Dedifferentiated amniotic fluid mesenchymal stem cell (primary cell): ENCODE data around the gene C14orf93.
A peak's percentile ranks its signal among the peaks of the same experiment; 100 is the strongest.
"Not testable (repeated sequence)": the region's sequence is repeated elsewhere in the genome, so short reads cannot be mapped to it uniquely, and the experiment has no call there.

Source experiments
- DNase-seq: peaks from one replicate; pipeline ENCODE4 v3.0.0-alpha.2; 2016; ENCODE audit errors: extremely low spot score

Gene C14orf93

DNA sequence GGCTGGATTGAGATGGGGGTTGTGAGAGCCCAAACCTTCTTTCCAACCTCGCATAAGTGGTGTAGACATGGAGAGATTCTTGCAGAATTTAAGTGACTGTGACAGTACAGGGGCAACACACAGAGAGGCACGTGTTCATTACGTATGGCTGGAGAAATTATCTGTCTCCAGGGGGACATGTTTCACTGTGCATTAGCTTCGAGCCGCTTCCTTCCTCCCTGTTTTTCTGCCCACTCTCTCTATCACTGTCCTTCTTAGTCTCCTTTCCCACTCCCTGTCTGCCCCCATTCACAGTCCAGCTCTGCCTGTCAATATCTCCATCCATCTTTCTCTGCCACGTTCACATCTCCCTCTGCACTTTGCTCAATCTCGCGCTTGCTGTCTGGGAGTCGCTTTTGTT, 11.5 kb upstream of the C14orf93 start:
- no peak for DNase-seq

- DNase-seq: no peak
These were observed 10.5 kb upstream of the C14orf93 start for GRCh38 chr14:23020143-23021128.

DNA sequence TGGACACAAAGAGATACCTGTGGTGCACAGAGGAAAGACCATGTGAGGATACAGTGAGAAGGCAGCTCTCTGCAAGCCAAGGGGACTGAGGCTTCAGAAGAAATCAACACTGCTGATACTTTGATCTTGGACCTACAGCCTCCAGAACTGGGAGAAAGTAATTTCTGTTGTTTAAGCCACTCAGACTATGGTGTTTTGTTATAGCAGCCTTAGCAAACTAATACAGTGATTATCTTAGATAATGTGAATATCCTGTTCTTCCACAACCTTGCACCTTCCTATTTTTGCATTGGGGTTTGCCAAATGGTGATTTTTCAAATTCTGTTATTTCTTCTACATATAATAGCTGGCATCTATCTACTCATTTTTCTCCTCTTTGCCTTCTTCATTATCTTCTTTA, 8.2 kb upstream of the C14orf93 start:
- DNase-seq: no peak

GRCh38 chr14:23017091-23017490, 7.1 kb upstream of the C14orf93 start:
- DNase-seq: no peak

- no peak for DNase-seq
These were observed 5.7 kb upstream of the C14orf93 start for GRCh38 chr14:23015618-23016017.

DNA sequence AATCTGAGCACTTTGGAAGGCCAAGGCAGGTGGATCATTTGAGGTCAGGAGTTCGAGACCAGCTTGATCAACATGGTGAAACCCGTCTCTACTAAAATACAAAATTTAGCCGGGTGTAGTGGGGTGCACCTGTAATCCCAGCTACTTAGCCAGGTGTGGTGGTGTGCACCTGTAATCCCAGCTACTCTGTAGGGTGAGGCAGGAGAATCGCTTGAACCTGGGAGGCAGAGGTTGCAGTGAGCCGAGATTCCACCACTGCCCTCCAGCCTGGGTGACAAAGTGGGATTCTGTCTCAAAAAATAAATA, 3.8 kb upstream of the C14orf93 start:
- DNase-seq: not testable (repeated sequence)

GRCh38 chr14:23013054-23013748, 3.3 kb upstream of the C14orf93 start:
- no peak for DNase-seq

- no peak for DNase-seq
These were observed 432 bp downstream of the C14orf93 start for GRCh38 chr14:23009483-23009938.

- DNase-seq: no peak
These were observed 1.1 kb downstream of the C14orf93 start for GRCh38 chr14:23008831-23009230.

DNA sequence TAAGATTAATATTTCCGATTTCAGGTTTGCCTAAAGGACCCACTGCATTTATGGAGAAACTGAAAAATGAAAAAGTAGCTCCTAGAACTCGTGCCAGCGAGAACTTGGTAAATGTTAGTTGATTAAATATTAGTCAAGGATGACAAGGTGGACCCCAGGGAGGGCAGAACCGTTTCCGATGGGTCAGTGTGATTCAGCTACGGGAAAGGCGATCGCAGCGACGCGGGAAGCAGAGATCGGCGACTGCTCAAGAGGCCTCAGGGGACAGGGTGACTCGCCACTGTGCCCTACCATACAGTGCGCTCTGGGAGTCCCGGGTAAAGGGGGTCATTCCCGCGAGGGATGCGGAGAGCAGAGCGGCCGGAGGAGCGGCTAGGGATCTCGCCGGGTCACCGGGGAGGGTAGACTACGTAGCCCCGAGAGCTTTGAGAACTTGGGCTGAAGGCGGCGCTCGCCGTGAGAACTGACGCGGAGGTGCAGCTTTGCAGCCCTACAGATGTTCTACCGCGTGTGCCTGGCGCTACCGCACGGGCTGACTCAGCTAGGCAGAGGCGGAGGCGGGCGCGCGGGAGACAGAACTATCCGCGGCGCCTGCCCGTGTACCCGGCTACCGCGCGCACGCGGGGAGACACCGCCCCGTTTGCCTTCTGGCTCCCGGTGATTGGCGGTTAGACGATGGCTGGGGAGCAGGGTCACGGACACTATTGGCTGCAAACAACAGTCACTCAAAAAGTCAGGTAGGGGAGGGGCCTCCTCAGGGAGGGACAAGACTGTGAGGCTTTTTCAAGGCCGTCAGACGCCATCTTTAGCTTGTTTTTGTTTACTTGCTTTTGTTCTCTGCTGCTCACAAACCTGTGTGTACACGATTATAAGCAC, 3.2 kb downstream of the C14orf93 start:
- peak; percentile 98 for DNase-seq

DNA sequence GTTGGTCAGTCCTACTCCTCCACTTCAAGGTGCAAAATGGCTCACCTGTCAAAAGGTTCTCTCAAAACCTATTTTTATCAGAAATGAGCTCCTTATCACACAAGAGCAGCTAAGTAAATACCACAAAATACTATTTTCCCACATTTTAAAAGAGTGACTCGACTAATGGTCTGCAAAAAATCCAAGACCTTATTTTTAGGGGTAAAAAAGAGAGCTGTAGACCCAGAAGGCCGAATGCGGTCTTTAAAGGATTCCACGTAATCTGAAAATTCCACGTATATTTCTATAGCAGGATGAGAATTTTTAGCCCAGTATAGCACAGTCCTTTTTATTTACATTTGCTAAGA, 3.8 kb downstream of the C14orf93 start:
- no peak for DNase-seq

- no peak for DNase-seq
These were observed 4.3 kb downstream of the C14orf93 start for GRCh38 chr14:23005451-23006187.

DNA sequence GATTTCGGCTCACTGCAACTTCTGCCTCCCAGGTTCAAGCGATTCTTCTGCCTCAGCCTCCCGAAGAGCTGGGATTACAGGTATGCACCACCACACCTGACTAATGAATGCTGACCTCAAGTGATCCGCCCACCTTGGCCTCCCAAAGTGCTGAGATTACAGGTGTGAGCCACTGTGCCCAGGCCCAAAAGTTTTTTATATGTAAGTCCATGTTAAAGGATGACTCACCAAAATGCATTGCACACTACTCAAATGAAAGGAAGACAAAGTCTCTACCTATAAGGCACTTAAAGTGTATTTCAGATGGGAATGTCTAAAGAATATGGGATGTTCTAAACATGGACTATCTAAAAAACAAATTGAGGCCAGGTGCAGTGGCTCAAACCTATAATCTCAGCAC, 5.7 kb downstream of the C14orf93 start:
- DNase-seq: not testable (repeated sequence)

DNA sequence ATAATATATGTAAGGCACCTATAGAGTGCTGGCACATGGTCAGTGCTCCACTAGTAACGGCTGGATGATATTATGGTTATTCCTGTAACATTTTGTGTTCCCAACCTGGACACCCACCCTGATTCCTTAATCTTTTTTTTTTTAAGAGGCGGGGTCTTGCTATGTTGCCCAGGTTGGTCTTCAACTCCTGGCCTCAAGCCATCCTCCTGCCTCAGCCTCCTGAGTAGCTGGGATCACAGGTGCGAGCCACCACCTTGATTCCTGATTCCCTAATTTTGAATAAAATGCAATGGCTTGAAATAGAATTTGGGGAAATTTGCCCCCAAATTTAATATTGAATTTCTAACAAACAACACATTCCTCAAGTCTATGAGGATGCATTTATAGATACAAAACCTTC, 7.4 kb downstream of the C14orf93 start:
- DNase-seq: no peak

- no peak for DNase-seq
These were observed 9.1 kb downstream of the C14orf93 start for GRCh38 chr14:23000860-23001259.

- no peak for DNase-seq
These were observed 11.5 kb downstream of the C14orf93 start for GRCh38 chr14:22998329-22999012.

DNA sequence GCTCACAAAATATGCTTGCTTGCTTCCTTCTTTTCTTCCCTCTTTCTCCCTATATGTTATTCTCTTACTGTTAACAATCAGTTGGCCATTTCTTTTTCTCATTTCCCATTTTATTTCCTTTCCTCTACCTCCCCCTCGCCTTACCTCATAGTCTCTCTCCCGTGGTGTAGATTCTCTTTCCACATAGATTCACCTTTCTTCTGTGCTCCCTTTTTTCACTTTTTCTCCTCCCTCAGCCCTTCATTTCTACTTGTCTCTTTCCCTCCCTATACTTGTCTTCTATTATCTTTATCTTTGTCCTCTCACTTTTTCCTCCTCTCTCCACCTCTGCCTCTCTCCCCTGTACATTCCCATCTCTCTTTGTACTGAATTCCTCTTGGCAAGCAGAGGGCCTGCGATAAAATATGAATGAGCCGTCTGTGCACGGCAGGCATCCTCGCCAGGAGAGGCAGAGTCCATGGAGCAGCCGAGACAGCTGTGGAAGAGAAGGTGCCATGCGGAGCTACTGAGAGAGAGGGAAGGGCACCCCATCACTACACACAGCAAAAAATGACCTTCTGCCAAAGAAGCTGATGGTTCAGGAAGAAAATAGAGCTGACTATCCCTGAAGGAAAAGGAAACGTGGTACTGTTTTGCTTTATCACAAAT, 12.1 kb downstream of the C14orf93 start:
- no peak for DNase-seq

- no peak for DNase-seq
These were observed 12.9 kb downstream of the C14orf93 start for GRCh38 chr14:22996768-22997654.

- no peak for DNase-seq
These were observed 13.9 kb downstream of the C14orf93 start for GRCh38 chr14:22995889-22996625.
